Activated T-helper 1 cell treated with anti-CD3 and anti-CD28 coated beads, Interleukin-2, amount 50 U/mL, for 16 hours (primary cell): ENCODE data around the gene EEF1AKMT2.
A peak's percentile ranks its signal among the peaks of the same experiment; 100 is the strongest.
"Not testable (repeated sequence)": the region's sequence is repeated elsewhere in the genome, so short reads cannot be mapped to it uniquely, and the experiment has no call there.

Source experiments
- DNase-seq, 2 donors: peaks; one replicate each; pipeline ENCODE4 v3.0.0-alpha.2; 2020; ENCODE audit warnings: low read depth in 1 of 2, low spot score in 1 of 2

EEF1AKMT2 gene

DNA sequence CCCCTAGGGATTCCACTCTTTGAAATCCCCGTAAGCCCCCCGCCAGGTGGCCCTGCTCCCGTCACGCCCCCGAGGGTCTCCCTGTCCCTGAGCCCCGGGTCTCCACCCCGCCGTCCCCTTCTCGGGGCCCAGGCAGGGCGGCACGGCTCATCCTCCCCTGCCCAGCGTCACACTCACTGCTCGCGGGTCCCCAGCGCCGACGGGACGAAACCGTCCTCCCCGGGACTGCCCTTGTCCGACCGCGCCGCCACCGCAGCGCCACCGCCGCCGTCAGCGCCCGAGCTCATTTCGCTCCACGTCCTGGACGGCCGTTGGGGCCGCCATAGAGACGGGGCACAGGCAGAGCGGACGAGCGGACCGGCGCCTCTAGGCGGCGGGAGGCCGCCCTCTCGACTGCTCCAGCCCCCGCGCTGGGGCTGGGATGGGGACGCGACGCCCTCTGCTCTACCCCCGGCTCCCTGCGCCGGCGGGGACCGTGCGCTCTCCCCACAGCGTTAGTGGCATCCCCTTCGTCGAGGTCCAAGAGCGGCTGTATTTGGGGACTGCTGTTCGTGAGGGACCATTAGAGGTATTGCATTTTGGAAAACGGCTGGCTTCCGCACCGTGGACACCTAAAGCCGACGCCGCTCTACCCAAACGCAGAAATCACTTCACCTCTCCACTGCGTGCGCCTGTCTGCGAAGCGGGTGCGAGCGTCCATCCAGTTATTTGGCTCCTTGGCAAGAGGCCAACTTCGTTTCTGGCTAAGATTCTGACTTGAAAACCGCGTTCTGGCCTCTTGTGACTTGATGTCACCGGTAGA, at the start of gene EEF1AKMT2:
EEF1AKMT2 (minus strand) TSS at position 341 of the 802 bp plus-strand sequence; CDS start at position 287, 54 bp downstream.
- peak; percentile 52 to 75 for DNase-seq

- DNase-seq, result no peak
These were observed 46.0 kb upstream of the EEF1AKMT2 start for GRCh38 chr10:124837687-124838086.

DNA sequence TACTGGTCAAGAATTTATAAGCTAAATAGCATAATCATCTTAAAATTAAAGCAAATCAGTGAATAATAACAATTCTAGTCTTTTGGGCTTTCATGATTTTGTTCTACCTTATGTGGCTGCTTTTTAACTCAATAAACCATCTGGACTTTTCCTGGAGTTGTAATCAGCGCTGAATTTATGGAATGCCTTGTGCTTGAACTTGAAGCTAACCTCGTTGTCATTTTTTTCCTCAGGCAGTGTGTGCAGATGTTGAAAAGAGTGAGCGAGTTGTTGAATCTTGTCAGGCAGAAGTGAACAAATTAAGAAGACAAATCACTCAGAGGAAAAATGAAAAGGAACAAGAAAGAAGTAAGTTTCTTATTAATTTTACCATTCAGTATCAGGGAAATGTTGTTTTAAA, 39.4 kb upstream of the EEF1AKMT2 start:
- DNase-seq, result no peak

- no peak for DNase-seq
These were observed 38.8 kb upstream of the EEF1AKMT2 start for GRCh38 chr10:124830445-124830844.

DNA sequence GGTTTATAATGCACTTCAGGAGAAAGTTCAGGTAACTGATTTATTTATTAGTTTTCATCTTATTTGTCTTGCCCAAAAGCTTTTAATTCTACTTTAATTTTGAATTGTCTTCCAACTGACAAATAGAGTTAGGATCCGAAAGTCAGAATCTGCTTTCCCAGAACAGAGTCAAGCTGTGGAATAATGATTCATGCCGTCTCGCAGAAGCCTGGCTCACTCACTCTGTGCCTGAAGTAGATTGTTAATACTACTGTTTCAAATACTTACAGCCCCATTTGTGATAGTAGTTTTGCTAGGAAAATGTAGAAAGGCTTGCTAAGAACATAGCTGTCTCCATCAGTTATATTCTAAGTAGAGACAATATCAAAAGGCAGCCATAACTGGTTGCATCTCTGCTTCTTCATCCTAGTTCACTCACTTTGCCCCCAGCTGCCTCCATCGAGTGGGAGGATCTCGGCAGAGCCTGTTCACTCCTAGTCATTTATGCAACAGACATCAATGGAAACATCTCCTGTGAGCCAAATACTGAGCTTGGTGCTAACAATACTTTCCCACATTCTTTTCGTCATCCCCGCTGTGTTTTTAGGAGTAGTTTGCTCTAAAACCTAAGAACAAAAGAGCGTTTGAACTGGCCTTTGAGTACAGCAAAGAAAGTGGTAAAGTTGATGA, 37.9 kb upstream of the EEF1AKMT2 start:
- DNase-seq, result no peak

GRCh38 chr10:124827474-124827873, 35.8 kb upstream of the EEF1AKMT2 start:
- no peak for DNase-seq

- DNase-seq, result no peak
These were observed 34.6 kb upstream of the EEF1AKMT2 start for GRCh38 chr10:124826262-124826661.

DNA sequence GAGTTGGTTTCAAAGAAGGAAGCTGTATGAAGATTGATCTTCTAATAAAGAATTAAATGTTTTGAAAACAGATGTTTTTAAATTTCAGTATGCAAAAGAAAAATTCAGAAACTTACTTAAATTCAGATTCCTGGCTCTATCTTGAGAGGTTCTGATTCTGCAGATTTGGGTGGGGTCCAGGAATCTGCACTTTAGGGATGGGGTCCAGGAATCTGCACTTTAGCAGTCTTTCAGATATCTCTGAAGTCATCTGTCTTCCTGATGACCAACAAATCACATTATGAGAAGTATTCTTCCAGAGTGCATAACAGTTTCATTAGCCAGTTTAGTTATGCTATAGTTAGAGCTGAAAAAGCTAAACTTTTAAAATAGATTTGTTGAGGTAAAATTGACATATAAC, 34.0 kb upstream of the EEF1AKMT2 start:
- no peak for DNase-seq

GRCh38 chr10:124824932-124825331, 33.2 kb upstream of the EEF1AKMT2 start:
- not testable (repeated sequence) for DNase-seq

- DNase-seq, result no peak
These were observed 32.8 kb upstream of the EEF1AKMT2 start for GRCh38 chr10:124824507-124824906.

DNA sequence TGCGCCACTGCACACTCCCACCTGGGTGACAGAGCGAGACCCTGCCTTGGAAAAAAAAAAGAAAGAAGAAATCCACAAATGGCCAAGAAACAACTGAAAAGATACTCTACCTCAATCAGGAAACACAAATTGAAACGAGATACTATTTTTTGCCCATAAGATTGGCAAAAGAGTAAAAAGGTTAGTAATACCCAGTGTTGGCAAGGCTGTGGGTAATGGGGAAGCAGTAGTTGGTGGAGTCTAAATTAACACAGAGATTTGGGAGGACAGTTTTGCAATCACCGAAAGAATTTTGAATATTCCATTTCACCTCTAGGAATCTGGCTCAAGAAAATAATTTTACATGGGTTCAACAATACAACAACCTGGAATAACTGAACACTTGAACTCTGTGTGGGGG, 29.8 kb upstream of the EEF1AKMT2 start:
- no peak for DNase-seq

DNA sequence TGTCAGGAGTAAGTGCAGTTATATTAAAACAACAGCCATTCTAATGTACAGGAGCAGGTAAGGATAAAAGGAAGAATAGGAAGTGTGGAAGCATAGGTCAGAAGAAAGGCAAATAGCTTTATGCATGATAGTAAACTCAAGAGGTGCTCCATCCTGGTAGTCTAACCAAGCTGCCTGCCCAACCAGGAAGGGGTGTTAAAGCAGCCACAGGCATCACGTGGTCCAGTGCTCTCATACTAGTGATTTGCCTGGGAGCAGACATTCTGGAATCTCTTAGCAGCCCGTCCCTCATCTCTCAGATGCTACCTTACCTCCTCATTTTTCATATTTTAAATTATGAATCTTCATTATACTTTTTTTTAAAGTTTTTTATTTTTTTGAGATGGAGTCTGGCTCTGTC, 28.4 kb upstream of the EEF1AKMT2 start:
- no peak for DNase-seq

GRCh38 chr10:124802313-124802675, 10.6 kb upstream of the EEF1AKMT2 start:
- no peak for DNase-seq

GRCh38 chr10:124799211-124799610, 7.5 kb upstream of the EEF1AKMT2 start:
- DNase-seq, result no peak

DNA sequence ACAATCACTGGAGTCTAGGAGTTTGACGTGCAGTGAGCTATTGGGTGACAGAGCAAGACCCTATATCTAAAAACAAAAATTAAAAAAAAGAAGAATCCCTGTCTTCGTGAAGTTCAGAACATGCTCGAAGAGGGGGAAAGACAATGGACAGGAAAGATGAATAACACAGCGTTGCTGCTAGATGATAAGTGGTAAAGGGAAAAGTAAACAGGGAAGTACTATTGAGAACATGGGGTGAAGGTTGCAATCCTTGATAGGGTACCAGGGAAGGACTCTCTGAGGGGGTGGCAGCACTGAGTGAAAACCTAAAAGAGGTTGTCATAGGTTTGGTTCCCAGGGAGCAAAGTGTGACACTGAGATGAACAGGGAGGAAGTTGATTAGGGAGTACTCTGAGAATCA, 7.1 kb upstream of the EEF1AKMT2 start:
- no peak for DNase-seq

- no peak for DNase-seq
These were observed 6.7 kb upstream of the EEF1AKMT2 start for GRCh38 chr10:124798364-124798763.

DNA sequence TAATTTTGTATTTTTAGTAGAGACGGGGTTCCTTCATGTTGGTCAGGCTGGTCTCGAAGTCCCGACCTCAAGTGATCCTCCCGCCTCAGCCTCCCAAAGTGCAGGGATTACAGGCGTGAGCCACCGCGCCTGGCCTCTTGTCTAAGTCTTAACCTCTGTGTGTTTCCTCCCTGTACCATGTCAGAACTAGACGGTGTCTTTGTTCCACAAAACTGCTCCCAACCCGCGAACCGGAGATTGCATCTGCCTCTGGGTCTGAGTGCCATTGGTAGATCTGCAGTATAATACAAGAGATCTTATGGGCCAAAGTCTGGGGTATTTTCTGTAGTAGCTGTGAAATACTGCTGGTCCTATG, 1.3 kb upstream of the EEF1AKMT2 start:
- DNase-seq, result no peak

- not testable (repeated sequence) for DNase-seq
These were observed 8.8 kb downstream of the EEF1AKMT2 start for GRCh38 chr10:124782900-124783299.

DNA sequence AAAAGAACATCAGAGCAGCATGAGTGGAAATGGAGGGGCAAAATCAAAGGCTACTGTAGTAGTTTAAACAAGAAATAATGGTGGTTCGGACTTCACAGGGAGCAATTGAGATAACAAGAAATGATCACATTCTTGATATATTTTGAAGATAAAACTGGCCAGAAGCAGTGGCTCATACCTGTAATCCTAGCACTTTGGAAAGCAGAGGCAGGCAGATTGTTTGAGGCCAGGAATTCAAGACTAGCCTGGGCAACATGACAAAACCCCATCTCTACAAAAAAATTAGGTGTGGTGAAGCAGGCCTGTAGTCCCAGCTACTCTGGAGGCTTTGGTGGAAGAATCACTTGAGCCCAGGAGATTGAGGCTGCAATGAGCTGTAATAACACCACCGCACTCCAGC, 22.9 kb downstream of the EEF1AKMT2 start:
- no peak for DNase-seq

DNA sequence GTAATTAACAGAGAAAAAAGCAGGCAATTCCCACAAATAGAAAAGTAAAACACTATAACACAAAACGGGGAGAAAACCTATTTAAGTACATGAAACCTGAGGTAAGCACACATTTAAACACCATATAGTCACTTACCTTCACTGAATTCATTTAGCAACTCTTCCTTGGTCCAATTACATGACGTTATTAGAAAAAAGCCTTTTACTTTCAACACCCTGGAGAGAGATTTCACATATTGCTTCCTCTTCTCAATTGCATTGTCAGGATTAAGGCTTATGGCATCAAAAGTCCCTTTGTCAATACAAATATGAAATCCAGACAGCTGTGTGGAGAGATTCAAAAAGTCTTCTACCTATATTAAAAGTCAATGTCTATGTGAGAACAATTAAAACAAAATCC, 26.4 kb downstream of the EEF1AKMT2 start:
- DNase-seq, result no peak

- DNase-seq, result no peak
These were observed 28.4 kb downstream of the EEF1AKMT2 start for GRCh38 chr10:124763267-124763666.

GRCh38 chr10:124762281-124762680, 29.4 kb downstream of the EEF1AKMT2 start:
- DNase-seq, result no peak
